ENCODE results near the gene DLGAP3.
A peak's percentile ranks its signal among the peaks of the same experiment; 100 is the strongest.

The DLGAP3 gene

DNA sequence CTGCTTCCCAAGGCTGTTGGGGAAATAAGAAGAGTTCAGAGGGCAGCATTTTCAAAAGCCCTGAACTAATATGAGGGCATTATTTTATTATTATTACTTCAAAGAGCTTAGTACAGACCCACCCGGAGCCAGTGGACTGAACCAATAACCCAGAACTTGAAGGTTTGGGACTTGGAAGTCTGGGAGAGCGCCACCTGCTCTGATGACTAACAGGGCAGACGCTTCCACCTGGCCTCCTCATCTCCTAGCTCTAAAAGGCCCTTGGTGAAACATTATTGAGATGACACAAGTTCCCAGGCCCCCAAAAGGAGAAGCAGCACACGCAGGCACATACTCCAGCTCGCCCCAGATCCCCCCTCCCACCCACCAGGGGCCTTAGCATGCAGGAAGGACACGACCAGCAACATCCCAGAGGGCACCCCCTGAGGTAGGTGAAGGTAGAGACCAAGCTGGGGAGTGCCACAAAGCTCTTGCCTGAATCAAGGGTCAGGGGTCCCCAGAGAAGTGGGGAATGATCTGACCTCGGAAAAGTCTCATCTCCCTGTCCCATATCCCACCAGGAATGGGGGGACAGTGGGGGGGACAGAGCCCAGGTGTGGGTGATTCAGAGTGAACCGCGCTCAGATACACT lies 1.3 kb downstream of the DLGAP3 start:
- no peak for DNase-seq

DNA sequence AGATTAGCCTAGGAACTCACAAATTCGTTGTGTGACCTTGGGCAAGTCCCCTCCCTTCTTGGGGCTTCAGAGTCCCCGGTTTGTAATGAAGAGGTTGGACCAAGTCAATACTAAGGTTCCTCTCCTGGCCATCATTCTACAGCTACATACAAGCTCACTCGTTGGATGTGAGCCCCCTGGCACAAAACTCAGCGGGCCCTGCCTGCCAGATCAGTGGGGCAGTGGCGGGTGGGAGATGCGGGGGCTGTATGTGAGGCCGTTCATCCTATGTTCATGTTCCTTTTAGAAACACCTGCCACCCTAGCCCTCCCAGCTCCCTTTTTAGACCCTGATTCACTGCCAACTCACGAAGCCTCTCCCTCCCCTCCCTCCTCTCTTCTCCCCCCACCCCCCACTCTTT lies 2.1 kb downstream of the DLGAP3 start:
- no peak for DNase-seq

DNA sequence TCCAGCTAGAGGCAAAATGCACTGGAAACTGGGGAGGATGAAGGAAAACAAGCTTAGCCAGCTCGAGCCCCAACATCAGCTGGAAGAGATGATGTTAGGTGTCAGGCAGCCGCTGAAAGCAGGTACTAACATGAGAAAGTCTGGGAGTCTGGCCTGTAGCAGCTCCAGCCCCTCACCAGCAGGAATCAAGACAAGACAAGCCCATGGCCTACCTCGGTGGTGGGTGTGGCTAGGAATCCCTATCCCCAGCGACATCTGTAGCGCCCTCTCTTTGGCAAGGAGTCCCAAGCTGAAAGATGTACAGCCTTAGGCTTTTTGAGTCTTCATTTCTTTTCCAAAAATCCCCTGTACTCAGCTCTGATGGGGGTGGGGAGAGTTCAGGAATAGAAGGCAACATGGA lies 2.6 kb downstream of the DLGAP3 start:
- no peak for DNase-seq

DNA sequence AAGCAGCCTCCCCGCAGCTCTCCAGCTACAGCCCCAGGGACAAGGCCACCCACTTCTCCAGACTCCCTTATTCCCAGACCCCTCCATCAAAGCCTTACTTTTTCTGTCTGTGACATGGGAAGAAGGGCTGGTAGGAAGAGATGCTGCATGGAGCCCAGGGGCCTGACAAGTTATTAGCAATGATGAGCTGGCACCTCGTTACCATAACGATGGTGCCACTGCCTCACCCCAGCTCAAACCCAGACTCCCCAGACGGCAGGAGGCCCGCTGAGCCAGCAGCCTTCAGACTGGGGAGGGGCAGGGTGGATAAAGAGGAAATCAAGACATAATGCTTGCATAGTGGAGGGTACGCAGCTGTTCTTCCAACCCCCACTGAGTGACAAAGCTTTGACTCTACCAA lies 3.3 kb downstream of the DLGAP3 start:
- DNase-seq: no peak

GRCh38 chr1:34925730-34926129 lies 3.7 kb downstream of the DLGAP3 start:
- no peak for DNase-seq

DNA sequence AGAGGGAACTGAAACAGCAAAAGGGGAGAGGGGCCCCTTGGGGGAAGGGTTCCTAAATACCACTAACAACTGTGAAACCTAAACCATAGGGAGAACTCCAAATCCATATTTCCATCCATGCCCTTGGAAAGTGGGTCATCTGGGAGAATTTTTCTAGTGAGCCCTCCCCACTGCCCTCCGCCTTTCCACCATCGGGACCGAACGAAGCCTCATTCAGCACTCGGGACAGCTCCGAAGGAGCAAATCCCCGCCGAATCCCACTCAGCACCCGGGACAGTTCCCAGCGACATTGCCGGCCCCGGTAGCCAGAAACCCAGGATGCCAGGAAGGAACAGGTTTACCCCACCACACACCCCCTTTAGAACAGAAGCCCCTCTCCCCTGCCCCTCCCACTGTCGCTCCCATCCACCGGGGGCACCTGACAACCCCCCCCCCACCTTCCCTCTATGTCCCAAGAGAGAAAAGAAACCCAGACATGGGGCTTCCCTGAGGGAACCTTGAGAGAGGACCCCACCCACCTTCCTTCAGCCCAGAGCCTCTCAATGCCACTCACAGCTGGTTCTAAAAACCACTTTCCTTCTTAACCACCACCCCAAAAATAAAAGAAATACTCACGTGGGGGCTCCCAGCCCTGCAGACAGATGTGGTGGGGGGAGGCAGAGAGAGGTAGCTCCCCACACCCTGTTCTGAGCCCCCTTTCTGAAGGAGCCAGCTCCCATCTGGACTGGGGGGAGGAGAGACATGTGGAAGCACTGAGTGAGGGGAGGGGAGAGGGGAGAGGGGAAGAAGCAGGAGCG lies 4.5 kb downstream of the DLGAP3 start:
- DNase-seq: no peak

- no peak for DNase-seq
Observed at GRCh38 chr1:34923490-34923889, 6.0 kb downstream of the DLGAP3 start.

DNA sequence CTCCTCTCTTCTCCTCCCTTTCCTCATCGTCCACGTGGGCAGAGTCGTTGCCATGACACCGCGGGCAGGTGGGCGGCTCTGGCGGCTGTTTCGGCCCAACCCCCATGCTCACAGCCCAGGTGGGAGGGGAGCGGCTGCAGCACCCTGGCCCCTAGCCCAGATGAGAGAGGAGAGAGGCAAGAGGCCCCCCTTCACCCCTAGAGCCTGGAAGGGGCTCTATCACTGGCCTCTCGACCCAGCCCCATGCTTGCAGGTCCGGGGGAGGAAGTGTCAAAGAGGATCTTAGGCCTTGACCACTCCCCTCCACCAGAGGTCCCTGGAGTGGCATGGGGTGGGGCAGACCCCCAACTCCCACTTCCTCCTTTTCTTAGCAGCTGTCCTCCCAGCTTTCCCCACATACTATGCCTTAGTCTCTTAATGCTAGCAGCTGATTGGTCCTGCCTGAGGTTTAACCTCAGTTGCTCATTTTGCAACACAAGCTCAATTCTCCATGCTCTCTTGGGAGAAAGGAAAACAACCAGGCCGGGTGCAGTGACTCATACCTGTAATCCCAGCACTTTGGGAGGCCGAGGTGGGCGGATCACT lies 10.4 kb downstream of the DLGAP3 start:
- peak; percentile 30 to 56 for DNase-seq

GRCh38 chr1:34918386-34918976 lies 11.0 kb downstream of the DLGAP3 start:
- DNase-seq: no peak

GRCh38 chr1:34917017-34917416 lies 12.4 kb downstream of the DLGAP3 start:
- DNase-seq: no peak

DNA sequence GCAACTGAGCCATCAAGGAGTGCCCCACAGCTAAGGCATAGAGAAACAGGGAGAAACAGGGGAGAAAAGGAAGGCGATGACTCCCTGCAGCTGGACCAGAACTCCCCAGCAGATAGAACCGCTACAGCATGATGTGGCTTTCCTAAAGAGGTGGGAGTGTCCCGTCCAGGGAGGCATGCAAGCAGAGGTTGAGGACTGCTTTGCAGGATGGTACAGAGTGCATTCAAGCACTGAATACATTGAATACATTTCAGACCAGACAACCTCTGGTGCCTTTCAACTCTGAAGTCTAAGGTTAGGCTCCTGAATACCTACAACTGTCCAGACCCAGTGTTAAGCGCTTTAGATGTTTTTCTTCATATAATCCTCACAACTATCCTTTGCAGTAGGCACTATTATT lies 13.3 kb downstream of the DLGAP3 start:
- no peak for DNase-seq

- no peak for DNase-seq
Observed at GRCh38 chr1:34915521-34915920, 13.9 kb downstream of the DLGAP3 start.

GRCh38 chr1:34914958-34915357 lies 14.5 kb downstream of the DLGAP3 start:
- DNase-seq: no peak

GRCh38 chr1:34911465-34911864 lies 18.0 kb downstream of the DLGAP3 start:
- no peak for DNase-seq

DNA sequence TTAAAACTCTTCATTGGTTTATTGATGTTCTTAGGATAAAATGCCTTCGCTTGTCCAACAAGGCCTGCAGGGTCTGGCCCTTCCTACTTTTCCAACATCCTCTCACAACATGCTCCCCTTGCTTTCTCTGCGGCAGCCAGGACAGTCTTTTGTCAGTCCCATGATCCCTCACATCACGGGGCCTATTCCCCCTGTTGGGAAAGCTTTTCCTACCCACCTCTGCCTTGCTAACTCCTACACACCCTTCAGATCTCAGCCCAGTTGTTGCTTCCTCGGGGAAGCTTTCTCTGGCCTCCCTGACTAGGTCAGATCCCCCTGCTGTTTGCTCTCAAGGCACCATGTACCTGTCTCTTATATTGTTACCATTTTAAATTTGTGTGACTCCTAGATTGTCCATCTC lies 19.0 kb downstream of the DLGAP3 start:
- no peak for DNase-seq

DNA sequence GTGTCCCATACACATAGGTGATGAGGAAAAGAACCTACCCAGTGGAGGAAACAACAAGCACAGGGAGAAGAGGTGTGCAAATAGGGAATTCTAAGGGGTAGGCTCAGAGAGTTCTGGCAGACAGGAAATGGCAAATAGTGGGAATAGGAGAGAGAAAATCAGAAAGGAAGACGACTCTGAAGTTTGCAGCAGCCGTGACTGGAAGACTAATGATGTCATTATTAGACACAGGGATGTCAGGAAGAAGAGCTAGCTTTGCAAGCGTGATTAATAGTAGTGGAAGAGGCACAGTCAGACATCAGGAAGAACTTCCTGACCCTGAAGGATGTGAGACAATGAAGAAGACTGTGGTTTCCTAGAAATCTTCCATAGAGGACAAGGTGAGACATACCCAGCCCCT lies 21.1 kb downstream of the DLGAP3 start:
- no peak for DNase-seq

DNA sequence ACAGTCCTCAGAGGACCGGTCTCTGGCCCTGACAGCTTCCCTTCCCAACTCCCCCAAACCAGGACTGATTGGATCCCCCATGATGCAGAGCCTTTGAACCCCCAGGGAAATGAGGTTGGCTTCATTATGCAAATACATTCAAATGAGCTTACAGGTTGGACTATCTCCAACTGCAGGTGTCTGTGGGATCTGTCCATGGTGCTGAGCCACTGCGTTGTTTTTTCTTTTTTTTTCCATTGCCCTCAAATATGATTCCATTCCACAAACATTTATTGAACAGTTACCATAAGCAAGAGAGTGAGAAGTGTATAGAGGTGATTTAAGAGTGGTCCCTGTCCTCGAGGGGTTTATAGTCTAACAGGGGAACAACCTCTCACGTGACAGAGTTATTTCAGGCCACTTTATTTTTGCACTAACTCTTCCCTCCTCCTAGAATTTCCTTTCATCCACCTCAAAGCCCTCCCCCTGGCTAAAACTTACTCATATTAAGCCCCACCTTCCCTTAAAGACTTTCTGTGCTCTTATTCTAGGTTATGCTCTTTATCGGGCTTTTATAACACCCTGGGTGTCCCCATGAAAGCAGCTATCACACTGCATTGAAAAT lies 21.9 kb downstream of the DLGAP3 start:
- DNase-seq: no peak

DNA sequence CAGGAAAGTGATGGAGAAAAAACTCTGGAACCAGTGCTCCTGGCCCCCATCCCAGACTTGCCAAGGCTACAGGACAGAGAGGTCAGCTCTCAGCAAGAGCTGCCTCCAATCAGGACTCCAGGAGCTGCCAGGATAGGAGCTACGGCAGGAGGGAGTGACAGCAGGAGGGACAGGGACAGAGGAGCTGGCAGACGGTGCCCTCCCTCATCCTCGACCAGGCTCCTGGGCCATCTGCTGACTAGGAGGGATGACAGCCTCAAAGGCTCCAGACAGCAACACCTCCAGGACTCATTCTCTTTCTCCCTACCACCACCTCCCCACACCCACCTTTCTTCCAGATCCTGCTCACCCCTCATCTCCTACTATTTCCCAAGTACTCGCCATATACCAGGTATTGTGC lies 22.7 kb downstream of the DLGAP3 start:
- no peak for DNase-seq

DNA sequence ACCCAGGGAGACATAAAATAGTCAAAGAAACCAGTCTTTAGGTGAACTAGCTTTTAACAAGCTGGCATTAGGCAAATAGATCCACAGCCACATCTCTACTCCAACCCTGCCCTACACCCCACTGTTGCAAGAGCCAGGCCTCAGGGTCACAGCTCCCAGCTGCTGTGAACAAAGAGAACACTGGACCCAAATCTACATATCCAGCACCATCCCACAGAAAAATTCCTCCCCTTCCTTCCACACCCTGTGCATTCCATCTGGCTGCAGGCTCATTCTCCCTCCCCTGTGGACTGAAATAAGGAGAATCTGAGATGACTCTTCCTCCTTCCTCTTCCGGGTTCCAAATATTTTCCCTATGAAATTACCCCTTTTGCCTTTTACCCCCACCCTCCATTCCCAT lies 23.2 kb downstream of the DLGAP3 start:
- no peak for DNase-seq

DNA sequence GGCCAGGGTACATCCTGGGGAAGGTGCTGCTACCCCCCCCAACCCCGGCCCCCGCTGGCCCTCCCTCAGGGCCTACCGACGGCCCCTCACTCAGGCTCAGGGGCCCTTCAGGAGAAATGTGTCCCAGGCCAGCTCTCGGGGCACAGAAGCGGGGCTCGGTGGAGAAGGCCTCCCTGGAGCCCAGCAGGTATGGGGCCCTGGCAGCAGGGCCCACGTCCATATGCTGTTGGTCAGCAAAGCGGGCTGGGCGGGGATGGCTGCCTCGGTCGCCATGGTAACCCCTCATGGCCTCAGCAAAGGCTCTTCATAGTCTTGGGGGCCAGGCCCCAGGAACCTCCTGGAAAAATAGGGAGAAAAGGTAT lies 24.4 kb downstream of the DLGAP3 start:
- DNase-seq: no peak

DNA sequence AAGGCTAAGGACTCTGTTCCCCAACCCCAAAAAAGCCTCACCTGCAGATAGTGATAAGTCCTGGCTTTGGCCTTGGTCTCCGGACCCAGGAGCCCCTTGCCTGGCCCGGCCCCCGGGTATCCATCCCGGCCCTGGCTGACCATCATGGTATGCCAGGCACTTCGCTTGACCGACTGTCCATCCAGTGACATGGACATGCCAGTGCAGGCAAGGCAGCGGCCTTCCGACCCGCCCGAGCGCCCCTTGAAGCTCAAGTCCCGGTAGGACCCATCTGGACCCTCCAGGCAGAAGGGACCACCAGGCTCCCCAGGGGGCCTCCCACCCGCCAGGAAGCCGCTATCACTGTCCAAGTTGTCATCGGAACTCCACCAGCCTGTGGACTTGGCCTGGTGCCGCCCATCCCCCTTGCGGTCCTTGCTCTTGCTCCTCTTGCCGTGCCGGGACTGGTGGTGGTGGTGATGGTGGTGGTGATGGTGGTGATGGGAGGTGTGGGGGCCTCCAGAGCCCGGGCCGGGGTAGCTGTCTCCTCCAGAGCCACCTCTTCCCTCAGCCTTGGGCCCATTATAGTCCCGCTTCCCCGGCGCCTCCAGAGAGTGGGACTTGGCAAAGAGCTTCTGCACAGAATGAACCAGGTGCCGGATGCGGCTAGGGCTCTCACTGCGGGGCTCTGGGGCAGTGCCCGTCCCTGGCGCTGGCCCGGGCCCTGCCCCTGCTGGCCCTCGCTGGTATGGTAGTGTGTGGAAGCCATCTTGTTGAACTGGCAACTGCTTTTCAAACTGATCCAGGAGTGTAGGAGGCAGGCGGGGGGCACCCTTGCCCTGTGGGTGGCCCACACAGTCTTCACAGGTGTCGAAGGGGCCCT lies 25.0 kb downstream of the DLGAP3 start:
- no peak for DNase-seq

- DNase-seq: no peak
Observed at GRCh38 chr1:34901919-34902318, 27.5 kb downstream of the DLGAP3 start.
